Stimulated activated naive CD4-positive, alpha-beta T cell treated with Interleukin-2 at 50 U/mL for 16 hours (primary cell): ENCODE data around the gene CACNA2D1.
"Not testable (repeated sequence)": the region's sequence is repeated elsewhere in the genome, so short reads cannot be mapped to it uniquely, and the experiment has no call there.

ENCODE experiments used
- DNase-seq: peaks from one replicate; lab custom pipeline; 2025; lab: John Stamatoyannopoulos, UW

CACNA2D1 gene

GRCh38 chr7:82393076-82393839 is 50.3 kb downstream of the CACNA2D1 start:
- no peak for DNase-seq

DNA sequence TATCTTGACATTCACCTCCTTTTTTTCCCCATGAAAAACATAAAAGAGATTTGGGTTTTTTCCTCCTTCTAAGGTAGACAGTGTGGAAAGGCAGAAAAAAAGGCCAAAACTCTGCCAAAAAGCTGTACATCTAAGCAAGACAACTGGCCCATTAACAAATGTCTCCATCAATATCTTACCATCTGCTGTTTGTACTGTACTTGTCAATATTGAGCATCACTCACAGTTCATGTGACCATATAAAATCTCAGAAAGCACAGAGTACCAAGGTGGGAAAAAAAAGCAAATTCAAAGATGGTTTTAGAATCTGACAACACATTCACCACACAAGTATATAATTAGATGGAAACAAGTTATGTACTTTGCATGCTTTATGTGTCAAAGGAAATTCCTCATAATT is 52.6 kb downstream of the CACNA2D1 start:
- DNase-seq = no peak

DNA sequence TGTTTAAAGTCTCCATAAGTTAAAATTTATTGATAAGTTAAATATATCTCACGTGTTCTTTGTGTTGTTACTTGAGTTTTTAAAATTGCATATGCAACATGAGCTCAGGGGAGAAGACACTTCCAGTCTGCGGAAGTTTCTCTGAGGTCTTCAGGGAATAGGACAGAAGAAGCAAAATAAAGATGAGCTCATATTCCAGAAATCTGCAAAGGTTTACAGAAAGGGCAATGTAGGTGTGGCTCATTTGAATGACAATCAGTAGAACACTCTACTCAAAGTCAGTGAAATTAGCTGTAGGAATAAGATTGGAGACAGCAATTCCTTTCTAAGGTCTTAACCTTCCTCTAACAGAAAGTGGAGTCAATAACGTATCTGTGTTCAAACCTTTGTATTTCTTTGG is 53.7 kb downstream of the CACNA2D1 start:
- DNase-seq = no peak

- DNase-seq = no peak
Observed at GRCh38 chr7:82388138-82388537, 55.4 kb downstream of the CACNA2D1 start.

GRCh38 chr7:82386571-82386970 is 57.0 kb downstream of the CACNA2D1 start:
- not testable (repeated sequence) for DNase-seq

GRCh38 chr7:82384779-82385178 is 58.8 kb downstream of the CACNA2D1 start:
- no peak for DNase-seq

DNA sequence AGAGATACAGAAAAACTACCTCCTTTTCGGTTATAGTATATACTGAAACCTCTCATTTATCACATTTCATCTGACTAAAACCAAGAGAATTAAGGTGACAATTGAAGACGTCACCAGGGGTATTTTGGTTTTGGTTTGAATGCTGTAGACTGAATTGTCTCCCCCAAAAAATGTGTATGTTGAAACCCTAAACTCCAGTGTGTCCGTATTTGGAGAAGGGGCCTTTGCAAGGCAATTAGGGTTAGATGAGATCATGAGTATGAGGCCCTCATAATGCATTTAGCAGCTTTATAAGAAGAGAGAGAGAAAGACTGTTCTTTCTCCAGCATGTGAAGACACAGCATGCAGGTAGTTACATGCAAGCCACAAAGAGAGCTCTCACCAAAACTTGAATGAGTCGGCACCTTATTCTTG is 59.5 kb downstream of the CACNA2D1 start:
- DNase-seq = no peak

- DNase-seq = no peak
Observed at GRCh38 chr7:82382276-82382675, 61.3 kb downstream of the CACNA2D1 start.

DNA sequence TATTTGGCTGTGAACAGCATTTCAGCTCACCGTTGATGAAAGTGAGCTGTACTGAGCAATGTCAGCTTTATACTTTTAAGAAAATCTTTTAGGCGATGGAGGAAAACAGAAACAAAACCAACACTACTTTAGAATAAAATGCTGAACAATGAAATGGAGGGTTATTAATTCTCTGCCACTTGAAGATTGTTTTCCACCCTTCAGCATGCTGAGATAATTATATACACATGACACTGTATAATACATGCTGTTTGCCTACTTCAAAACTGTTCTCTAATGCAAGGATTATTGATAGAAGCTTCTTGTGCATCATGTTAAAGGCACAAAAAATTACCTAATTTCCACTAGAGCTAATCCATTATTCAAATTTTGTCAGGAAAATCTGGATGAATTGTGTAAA is 66.8 kb downstream of the CACNA2D1 start:
- DNase-seq = no peak

- DNase-seq = no peak
Observed at GRCh38 chr7:82375713-82376112, 67.9 kb downstream of the CACNA2D1 start.

GRCh38 chr7:82375129-82375528 is 68.4 kb downstream of the CACNA2D1 start:
- no peak for DNase-seq

DNA sequence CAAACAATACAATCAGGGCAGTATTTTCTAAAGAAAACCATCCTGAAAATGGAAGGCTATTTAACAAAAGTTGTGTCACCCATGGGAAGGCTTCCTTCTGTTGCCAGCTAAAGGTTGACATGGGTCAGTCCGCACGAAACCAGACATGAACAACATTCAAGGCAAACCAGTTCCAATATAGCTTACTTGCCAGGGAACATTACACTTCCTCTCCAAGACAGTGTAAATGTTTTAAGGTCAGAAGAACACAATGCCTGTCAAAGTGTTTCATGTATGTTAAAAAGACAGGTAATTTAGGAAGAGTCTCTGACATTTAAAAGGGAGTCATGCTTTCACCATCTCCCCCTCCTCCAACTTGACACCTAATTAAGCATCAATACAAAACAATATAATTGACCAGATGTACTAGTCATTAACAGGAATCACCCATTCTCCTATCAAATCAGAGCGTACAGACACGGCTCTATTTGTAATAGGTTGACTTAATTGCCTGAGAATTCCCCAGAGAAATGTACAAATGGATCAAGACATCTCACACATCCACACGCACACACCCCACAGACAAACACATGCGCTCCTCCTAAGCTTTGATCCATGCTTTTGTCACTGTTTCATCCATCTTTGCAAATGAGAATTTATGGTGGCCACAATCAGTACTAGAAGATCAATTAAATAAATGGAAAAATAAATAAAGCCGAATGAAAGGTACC is 69.5 kb downstream of the CACNA2D1 start:
- no peak for DNase-seq

- no peak for DNase-seq
Observed at GRCh38 chr7:82364671-82365070, 78.9 kb downstream of the CACNA2D1 start.

DNA sequence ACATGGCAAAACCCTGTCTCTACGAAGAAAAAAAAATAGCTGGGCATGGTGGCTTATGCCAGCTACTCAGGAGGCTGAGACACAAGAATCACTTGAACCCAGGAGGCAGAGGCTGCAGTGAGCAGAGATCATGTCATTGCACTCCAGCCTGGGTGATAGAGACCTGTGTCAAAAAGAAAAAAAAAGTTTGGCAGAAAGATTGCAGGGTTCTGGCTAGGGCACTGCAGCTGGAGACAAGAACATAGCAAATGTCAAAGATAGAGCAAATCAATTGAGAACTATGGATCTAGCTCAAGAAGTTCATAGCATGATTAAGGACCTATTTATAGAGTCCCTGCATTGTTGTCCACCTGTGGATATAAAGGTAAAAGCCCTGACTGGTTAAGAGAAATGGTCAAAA is 79.5 kb downstream of the CACNA2D1 start:
- no peak for DNase-seq

- no peak for DNase-seq
Observed at GRCh38 chr7:82362129-82362706, 81.4 kb downstream of the CACNA2D1 start.

DNA sequence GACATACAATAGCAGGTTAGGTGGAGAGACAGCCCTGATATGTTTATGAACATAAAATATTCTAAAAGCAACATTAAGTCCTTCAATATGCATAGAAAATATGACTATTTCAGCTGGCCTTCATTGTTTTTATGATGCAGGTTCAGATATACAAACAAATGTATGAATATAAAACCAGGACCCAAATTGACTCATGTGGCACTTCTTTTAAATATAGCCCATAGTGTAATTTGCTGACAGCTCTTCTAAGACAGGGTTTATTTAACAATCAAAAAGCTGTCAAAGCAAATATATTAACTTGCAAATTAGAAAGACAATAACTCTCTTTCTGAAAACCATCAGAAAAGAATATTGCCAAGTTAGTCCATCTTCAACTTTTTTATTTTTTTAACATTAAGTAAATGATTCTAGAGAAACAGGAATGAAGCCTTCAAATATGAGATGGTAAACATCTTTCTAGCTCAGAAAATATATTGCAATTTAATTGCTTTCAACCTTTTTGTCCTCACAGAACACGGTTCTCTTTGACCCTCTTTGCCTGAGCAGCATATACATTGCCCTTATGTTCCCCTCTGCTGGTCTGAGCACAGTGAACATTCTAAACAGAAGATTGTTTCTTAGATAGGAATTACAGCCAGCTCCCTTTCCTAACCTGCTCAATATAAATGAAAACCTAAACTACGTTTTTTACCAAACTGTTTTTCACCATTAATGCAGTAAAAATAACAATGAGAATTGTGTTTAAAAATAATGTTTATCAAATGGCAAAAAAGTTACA is 82.8 kb downstream of the CACNA2D1 start:
- no peak for DNase-seq

DNA sequence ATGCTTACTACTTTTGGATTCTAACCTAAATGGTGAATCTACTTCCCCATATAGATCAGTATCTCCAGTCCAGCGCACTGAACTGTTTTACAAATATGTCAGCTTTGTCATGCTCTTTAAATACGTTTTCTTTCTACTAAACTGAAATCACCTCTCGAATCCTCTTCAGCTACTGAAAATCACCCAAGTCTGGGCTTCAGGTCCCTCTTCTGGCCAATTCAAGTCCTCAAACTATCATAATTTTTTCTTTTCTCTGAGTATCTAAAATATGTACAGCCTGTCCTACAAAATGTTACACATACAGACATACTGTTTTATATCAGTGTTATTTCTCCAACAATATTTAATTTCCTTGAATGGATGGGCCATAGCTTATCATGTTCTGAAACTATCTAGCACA is 84.2 kb downstream of the CACNA2D1 start:
- DNase-seq = no peak

GRCh38 chr7:82358923-82359322 is 84.7 kb downstream of the CACNA2D1 start:
- DNase-seq = no peak

DNA sequence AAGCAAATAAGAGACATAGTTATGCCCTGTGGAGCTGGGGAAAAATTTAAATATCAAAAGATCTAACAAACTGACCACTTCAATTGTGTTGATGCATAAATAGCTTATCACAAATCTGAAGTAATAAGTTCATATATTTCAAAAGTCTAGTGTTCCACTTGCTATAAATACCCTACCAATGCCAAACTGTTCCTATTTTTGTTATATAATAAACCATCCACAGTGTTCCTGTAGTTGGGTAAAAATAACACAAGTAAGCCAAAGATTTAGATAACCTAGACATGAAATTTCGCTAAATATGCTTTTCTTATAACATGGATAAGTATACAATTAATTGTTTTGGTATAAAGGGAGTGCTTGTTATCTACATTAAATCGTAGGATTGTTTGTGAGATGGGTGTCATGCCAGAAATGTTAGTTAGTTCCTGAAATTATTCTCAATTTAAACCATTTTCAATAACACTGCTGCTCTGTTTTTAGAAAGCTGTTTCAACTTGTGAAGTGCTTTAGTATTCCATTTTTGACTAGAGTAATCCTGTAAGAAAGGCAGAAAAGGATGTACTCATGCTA is 85.5 kb downstream of the CACNA2D1 start:
- DNase-seq = no peak

DNA sequence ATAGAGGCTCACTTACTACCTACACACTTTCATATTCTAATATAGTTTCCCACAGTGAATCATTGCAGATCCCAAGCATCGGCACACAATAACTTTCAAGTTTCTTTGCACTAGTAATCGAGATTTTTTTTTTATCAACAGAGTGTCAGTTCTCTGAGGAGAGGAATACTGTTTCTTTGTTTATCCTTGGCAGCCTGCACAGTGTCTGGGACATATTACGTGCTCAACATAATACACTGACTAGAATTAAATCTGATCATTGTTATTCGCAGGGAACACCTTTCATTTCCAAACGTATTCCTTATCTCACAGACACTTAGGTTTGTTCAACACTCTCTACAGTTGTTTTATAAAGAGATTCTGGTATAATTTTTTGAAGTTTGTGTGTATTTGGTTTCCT is 95.3 kb downstream of the CACNA2D1 start:
- DNase-seq = no peak

DNA sequence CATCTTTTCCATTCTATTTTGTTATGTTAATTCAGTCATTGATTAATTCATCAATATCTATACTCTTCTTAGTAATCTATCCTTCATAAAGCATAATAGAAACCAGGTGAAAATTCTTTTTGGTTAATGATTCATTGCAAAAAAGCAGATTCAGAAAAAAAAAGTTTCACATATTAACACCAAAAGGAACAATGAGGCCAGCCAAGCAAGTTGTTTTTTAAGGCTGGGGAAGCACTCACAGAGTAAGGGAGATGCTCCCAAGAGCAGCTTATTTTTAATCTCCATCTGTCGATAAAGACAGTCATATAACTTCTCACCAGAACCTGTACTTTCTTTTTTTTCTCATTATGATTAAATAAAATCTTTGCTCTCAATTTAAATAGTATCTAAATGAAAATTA is 95.8 kb downstream of the CACNA2D1 start:
- DNase-seq = no peak

DNA sequence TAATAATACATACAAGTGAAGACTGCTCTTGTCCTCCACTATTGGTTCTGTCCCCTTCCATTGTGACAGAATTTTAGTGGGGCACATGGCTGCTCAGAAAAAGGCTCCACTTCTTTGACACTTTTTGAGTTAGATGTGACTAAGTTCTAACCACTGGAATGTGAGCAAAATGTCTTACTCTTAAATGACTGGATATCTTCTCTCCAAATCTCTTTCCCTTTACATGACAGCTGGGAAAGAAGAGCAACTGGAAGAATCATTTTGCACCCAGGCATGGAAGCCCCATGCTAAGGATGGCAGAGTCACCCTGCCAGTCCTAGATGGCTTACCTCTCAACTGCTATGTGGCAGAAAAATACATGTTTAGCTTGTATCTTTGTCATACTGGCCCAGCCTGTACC is 97.7 kb downstream of the CACNA2D1 start:
- DNase-seq = no peak
